Activated B cell treated with CpG ODN at 0.5 μM for 24 hours (primary cell): ENCODE results near the gene PPARGC1A. TPM values are rescaled to one million over a fixed set of nuclear protein-coding genes. Genes with fewer than 3 reads are reported as not detected.

ENCODE experiments used
- ATAC-seq: fragments of 200-7000 bp; cut with Tn5 transposase; one replicate; pipeline ENCODE4 v1.10.0; 2021; ENCODE audit warnings: low read depth, mild to moderate bottlenecking, moderate library complexity
- CTCF ChIA-PET: fragments of 350-600 bp; sonication (Branson Sonifier 250); formaldehyde crosslinking; loops from one replicate; lab custom pipeline; 2021; ENCODE audit warnings: antibody characterized with exemption; lab: Charles Lee
- POLR2A ChIA-PET: fragments of 350-600 bp; sonication (Branson Sonifier 250); formaldehyde crosslinking; loops from one replicate; lab custom pipeline; 2021; ENCODE audit warnings: antibody characterized with exemption; lab: Charles Lee
- DNase-seq: peaks from one replicate; pipeline ENCODE4 v3.0.0; 2022
- H3K27ac Mint-ChIP-seq: one replicate; pipeline ENCODE4 v1.8.0; 2020; ENCODE audit warnings: mixed read lengths
- H3K27me3 Mint-ChIP-seq: one replicate; pipeline ENCODE4 v1.8.0; 2021; ENCODE audit warnings: mixed read lengths
- H3K36me3 Mint-ChIP-seq: one replicate; pipeline ENCODE4 v1.8.0; 2021; ENCODE audit warnings: low read depth, mixed read lengths
- H3K4me1 Mint-ChIP-seq: one replicate; pipeline ENCODE4 v1.8.0; 2021; ENCODE audit warnings: mixed read lengths
- H3K4me3 Mint-ChIP-seq: one replicate; pipeline ENCODE4 v1.8.0; 2020; ENCODE audit warnings: mild to moderate bottlenecking, mixed read lengths
- H3K9me3 Mint-ChIP-seq: one replicate; pipeline ENCODE4 v1.8.0; 2020; ENCODE audit warnings: mixed read lengths
- intact Hi-C: fragments of 100-400 bp; cut with micrococcal nuclease; formaldehyde crosslinking; loops from one replicate; pipeline ENCODE4 v1.15.1; 2024
- total RNA-seq: library from RNA; stranded (reverse); gene quantifications from 2 replicates; pipeline ENCODE4 v1.2.3, GENCODE V29; 2022
- TF ChIP-seq, protein P1 (sequence below): fragments of 200-600 bp; IDR thresholded peaks from one replicate; pipeline ENCODE4 v1.8.0; 2022; ENCODE audit warnings: antibody characterized with exemption, mild to moderate bottlenecking

The PPARGC1A gene
- total RNA-seq, 1 donor from 2014 or later = not detected

GRCh38 chr4:23911675-23912455 is 22.0 kb upstream of the PPARGC1A start:
- no peak for ATAC-seq
- Mint-ChIP-seq H3K4me1 (no peaks in the 10 kb centered on the region), H3K27ac (no peak overlapping the region), H3K9me3 (no peaks in the 10 kb centered on the region), H3K4me3 (no peak overlapping the region), H3K36me3 (no peaks in the 10 kb centered on the region), H3K27me3 (no peaks in the 10 kb centered on the region)
- intact Hi-C loops = no loop called here
- CTCF ChIA-PET = no interaction called here
- no peak for DNase-seq
- POLR2A ChIA-PET = no interaction called here
- TF ChIP-seq, protein P1, sequence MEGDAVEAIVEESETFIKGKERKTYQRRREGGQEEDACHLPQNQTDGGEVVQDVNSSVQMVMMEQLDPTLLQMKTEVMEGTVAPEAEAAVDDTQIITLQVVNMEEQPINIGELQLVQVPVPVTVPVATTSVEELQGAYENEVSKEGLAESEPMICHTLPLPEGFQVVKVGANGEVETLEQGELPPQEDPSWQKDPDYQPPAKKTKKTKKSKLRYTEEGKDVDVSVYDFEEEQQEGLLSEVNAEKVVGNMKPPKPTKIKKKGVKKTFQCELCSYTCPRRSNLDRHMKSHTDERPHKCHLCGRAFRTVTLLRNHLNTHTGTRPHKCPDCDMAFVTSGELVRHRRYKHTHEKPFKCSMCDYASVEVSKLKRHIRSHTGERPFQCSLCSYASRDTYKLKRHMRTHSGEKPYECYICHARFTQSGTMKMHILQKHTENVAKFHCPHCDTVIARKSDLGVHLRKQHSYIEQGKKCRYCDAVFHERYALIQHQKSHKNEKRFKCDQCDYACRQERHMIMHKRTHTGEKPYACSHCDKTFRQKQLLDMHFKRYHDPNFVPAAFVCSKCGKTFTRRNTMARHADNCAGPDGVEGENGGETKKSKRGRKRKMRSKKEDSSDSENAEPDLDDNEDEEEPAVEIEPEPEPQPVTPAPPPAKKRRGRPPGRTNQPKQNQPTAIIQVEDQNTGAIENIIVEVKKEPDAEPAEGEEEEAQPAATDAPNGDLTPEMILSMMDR = no peak

- intact Hi-C loops = no loop called here
- Mint-ChIP-seq H3K36me3 (no peaks in the 10 kb centered on the region), H3K27ac (no peak overlapping the region), H3K27me3 (no peaks in the 10 kb centered on the region), H3K4me1 (no peaks in the 10 kb centered on the region), H3K4me3 (no peak overlapping the region), H3K9me3 (no peaks in the 10 kb centered on the region)
- CTCF ChIA-PET = no interaction called here
- TF ChIP-seq, protein P1 = no peak
- no peak for ATAC-seq
- POLR2A ChIA-PET = no interaction called here
- DNase-seq = no peak
Observed at GRCh38 chr4:23909671-23910070, 19.8 kb upstream of the PPARGC1A start.

DNA sequence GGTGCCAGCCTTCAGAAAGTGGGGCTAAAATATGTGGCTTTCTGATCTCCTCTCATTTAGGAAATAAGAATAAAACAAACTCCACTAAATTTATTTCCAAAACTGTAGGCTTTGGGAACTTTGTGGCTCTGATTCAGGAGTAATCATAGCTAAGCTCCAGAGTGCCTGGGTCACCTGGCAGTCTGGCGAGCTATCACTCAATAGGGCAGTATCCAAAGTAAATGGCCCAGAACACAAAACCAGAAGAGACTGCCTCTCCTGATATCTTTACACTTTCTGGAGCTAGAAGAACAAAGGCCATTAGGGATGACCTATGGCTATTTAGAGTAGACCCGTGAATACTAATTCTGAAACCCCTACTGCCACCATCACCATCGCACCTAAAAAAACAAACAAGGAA is 17.0 kb upstream of the PPARGC1A start:
- ChIA-PET CTCF (no interaction called here), POLR2A (no interaction called here)
- Mint-ChIP-seq H3K4me1 (no peaks in the 10 kb centered on the region), H3K4me3 (no peak overlapping the region), H3K27me3 (no peaks in the 10 kb centered on the region), H3K9me3 (peaks cover 3% of the 10 kb centered on the region), H3K36me3 (no peaks in the 10 kb centered on the region), H3K27ac (no peak overlapping the region)
- ATAC-seq (no peak), DNase-seq (no peak)
- TF ChIP-seq, protein P1 = no peak
- intact Hi-C loops = no loop called here

- peaks cover 3% of the 10 kb centered on the region for H3K9me3 Mint-ChIP-seq
- DNase-seq (no peak), ATAC-seq (no peak)
- TF ChIP-seq, protein P1 = no peak
- H3K36me3 Mint-ChIP-seq = no peaks in the 10 kb centered on the region
- CTCF ChIA-PET = no interaction called here
- no peak overlapping the region for H3K27ac Mint-ChIP-seq
- no peaks in the 10 kb centered on the region for H3K4me1 Mint-ChIP-seq
- POLR2A ChIA-PET = no interaction called here
- no peak overlapping the region for H3K4me3 Mint-ChIP-seq
- intact Hi-C loops = no loop called here
- H3K27me3 Mint-ChIP-seq = no peaks in the 10 kb centered on the region
Observed at GRCh38 chr4:23904639-23905071, 14.8 kb upstream of the PPARGC1A start.

DNA sequence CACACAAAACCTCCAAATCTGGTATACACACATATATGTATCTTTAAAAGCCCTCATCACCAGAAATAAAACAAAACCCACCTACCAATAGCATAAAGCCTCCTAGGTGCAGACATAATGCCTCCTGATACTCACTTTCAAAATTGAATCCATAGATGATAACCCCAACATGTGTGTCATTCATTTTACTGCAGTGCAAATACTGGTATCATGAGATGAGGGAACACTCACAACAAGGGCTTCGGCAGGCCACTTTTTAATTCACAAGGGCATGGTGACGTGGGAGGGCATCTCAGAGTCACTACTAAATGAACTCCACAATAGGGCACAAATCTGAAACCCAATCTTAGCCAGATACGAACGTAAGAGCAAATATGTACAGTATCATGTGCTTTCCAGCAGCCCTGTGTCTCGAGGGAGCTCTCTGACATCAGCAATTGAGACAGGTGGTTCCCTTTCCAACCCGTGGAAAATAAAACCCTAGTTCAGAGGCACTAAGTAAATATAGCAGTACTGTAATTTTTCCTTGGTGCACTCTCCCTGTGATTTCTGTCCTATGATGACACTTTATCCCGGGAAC is 14.1 kb upstream of the PPARGC1A start:
- DNase-seq (no peak), ATAC-seq (no peak)
- TF ChIP-seq, protein P1 = no peak
- Mint-ChIP-seq H3K4me3 (no peak overlapping the region), H3K27ac (no peak overlapping the region), H3K4me1 (no peaks in the 10 kb centered on the region), H3K9me3 (peaks cover 3% of the 10 kb centered on the region), H3K36me3 (no peaks in the 10 kb centered on the region), H3K27me3 (no peaks in the 10 kb centered on the region)
- intact Hi-C loops = no loop called here
- ChIA-PET POLR2A (no interaction called here), CTCF (no interaction called here)
